ENCODE results near the gene PLCG2.

The PLCG2 gene

DNA sequence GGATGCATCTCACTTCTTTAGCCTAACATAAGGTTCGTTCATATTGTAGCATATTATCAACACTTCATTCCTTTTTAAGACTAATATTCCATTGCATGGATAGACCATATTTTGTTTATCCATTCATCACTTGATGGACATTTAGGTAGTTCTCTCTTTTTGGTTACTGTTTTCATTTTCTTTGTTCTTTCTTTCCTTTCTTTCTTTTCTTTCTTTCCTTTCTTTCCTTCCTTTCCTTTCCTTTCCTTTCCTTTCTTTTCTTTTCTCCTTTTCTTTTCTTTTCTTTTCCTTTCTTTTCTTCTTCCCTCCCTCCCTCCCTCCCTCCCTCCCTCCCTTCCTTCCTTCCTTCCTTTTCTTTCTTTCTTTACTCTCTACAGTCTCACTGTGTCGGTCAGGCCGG is 24.2 kb downstream of the PLCG2 start:
- H3K4me3 ChIP-seq (ENCODE audit: low read depth, low read length), result no peak overlapping the region
- no peaks in the 10 kb centered on the region for H3K36me3 ChIP-seq (ENCODE audit: insufficient read depth, low read length)
- H3K27me3 ChIP-seq (ENCODE audit: insufficient read depth, low read length), result peaks cover 9% of the 10 kb centered on the region; the same call in 1 of the 2 replicates
- no peaks in the 10 kb centered on the region for H3K4me1 ChIP-seq (ENCODE audit: control insufficient read depth, insufficient read depth, low read length, unreplicated experiment)
- no peak overlapping the region for H2AFZ ChIP-seq (ENCODE audit: low read length, unreplicated experiment)
- H3K79me2 ChIP-seq (ENCODE audit: control insufficient read depth, insufficient read depth, low read length, unreplicated experiment), result no peaks in the 10 kb centered on the region
- no peak overlapping the region for H3K27ac ChIP-seq (ENCODE audit: low read depth, low read length)

DNA sequence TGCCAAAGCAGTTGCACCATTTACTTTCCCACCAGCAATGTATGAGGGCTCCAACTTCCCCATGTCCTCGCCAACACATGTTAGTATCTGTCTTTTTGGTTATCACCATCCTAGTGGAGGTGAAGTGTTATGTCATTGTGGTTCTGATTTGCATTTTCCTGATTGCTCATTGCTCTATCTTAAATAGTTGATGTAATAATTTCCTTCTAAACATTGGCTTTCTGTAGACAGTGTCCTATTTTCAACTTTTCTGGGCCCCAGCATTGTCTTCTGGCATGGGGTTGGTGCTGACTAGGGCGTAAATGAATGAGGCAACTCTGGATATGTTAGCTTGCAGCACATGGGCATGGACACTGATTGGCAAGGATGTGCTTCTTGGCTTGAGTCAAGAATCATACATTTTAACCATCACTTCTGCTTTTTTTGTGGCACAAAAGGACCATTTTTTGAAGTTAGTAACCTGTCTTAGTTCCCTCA is 25.1 kb downstream of the PLCG2 start:
- Histone ChIP-seq H2AFZ (ENCODE audit: low read length, unreplicated experiment) (no peak overlapping the region), H3K4me3 (ENCODE audit: low read depth, low read length) (no peak overlapping the region), H3K27ac (ENCODE audit: low read depth, low read length) (no peak overlapping the region)

DNA sequence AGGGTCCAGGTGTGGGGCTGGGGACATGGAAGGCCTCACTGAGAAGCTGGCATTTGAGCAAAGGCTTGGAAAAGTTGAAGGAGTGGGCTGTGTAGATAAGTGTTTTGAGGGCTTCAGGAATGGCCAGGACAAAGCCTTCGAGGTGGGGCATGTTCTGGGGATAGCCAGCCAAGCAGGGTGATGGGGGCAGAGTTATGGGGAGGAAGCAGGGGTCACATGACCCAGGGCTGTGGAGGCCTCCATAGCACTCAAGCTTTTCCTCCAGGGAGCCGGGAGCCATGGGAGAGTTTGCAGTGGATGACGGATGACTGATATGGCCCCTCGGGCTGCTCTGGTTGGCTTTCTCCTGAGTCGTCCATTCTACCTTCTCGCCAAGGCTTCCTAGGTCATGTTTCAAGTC is 27.6 kb downstream of the PLCG2 start:
- Histone ChIP-seq H3K79me2 (ENCODE audit: control insufficient read depth, insufficient read depth, low read length, unreplicated experiment) (no peaks in the 10 kb centered on the region), H3K36me3 (ENCODE audit: insufficient read depth, low read length) (no peaks in the 10 kb centered on the region), H3K4me3 (ENCODE audit: low read depth, low read length) (no peak overlapping the region), H3K4me1 (ENCODE audit: control insufficient read depth, insufficient read depth, low read length, unreplicated experiment) (no peaks in the 10 kb centered on the region), H3K27me3 (ENCODE audit: insufficient read depth, low read length) (peaks cover 5% of the 10 kb centered on the region; the same call in 1 of the 2 replicates), H2AFZ (ENCODE audit: low read length, unreplicated experiment) (no peak overlapping the region), H3K27ac (ENCODE audit: low read depth, low read length) (no peak overlapping the region)

More for the DNA sequence above, 25.1 kb downstream of the PLCG2 start:
- no peaks in the 10 kb centered on the region for H3K36me3 ChIP-seq (ENCODE audit: insufficient read depth, low read length)
- no peaks in the 10 kb centered on the region for H3K79me2 ChIP-seq (ENCODE audit: control insufficient read depth, insufficient read depth, low read length, unreplicated experiment)
- H3K27me3 ChIP-seq (ENCODE audit: insufficient read depth, low read length), result peaks cover 9% of the 10 kb centered on the region; the same call in 1 of the 2 replicates
- H3K4me1 ChIP-seq (ENCODE audit: control insufficient read depth, insufficient read depth, low read length, unreplicated experiment), result no peaks in the 10 kb centered on the region

DNA sequence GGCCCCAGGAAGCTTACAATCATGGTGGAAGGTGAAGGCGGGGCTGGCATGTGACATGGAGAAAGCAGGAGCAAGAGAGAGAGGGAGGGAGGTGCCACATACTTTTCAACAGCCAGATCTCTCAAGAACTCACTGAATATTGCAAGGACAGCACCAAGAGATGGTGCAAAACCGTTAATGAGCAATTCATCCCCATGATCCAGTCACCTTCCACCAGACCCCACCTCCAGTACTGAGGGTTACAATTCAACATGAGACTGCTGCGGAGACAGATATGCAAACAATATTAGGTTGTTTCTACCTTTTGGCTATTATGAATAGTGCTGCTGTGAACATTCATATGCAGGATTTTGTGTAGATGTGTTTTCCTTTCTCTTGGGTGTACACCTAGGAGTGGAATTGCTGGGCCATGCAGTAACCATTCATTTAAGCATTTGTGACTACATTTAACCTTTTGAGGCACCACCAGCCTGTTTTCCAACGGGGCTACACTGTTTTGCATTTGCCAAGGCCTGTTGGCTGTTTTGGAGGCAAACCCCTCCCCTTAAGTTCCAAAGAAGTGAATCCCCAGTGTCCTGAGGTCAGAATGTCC is 28.8 kb downstream of the PLCG2 start:
- Histone ChIP-seq H3K4me1 (ENCODE audit: control insufficient read depth, insufficient read depth, low read length, unreplicated experiment) (no peaks in the 10 kb centered on the region), H3K36me3 (ENCODE audit: insufficient read depth, low read length) (no peaks in the 10 kb centered on the region), H3K27ac (ENCODE audit: low read depth, low read length) (no peak overlapping the region), H3K79me2 (ENCODE audit: control insufficient read depth, insufficient read depth, low read length, unreplicated experiment) (no peaks in the 10 kb centered on the region), H2AFZ (ENCODE audit: low read length, unreplicated experiment) (no peak overlapping the region), H3K4me3 (ENCODE audit: low read depth, low read length) (no peak overlapping the region), H3K27me3 (ENCODE audit: insufficient read depth, low read length) (peaks cover 5% of the 10 kb centered on the region; the same call in 1 of the 2 replicates)

DNA sequence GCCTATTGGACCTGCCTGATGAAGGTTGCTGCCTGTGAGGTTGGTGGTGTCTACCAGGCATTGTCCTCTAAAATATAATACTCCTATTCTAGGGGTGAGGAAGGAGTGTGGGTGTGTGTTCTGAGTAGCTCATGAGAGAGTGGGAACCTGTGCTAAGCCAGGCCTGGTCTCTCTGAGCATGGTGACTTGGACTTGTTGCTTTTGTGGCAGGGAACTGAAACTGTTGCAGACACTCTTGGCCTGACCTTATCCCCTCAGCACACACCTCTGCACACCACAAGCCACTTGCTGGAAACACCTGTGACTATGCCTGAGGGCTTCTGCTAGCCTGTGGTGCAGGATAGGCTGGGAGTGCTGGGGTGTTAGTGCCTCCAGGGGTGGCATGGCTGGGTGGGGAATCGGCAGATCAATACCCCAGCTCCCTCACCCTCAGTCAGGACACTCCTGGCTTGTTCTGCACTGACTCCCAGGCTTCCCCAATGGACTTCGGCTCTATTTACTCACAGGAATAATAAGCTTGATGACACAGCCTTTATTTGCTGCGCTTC is 29.9 kb downstream of the PLCG2 start:
- Histone ChIP-seq H2AFZ (ENCODE audit: low read length, unreplicated experiment) (no peak overlapping the region), H3K4me3 (ENCODE audit: low read depth, low read length) (no peak overlapping the region), H3K4me1 (ENCODE audit: control insufficient read depth, insufficient read depth, low read length, unreplicated experiment) (no peaks in the 10 kb centered on the region), H3K27me3 (ENCODE audit: insufficient read depth, low read length) (peaks cover 11% of the 10 kb centered on the region), H3K27ac (ENCODE audit: low read depth, low read length) (no peak overlapping the region), H3K79me2 (ENCODE audit: control insufficient read depth, insufficient read depth, low read length, unreplicated experiment) (no peaks in the 10 kb centered on the region), H3K36me3 (ENCODE audit: insufficient read depth, low read length) (no peaks in the 10 kb centered on the region)

DNA sequence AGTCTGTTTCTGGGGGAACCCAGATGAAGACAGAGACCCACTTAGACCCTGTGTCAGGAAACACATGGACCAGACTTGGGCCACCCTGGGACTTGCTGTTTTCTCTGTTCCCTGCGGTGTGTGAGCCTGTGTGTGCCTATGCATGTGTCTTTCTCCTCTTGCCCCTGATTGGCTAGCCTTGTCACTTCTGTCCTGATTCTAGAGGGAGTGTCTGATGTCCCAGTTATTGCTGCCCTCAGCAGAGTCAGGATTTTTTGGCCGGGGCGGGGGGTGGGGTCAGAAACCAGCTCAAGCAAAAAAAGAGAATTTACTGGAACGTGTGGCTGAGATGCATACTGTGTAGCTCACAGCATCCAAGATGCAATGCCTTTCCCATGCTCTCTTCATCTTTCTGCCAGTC is 30.5 kb downstream of the PLCG2 start:
- H2AFZ ChIP-seq (ENCODE audit: low read length, unreplicated experiment), result no peak overlapping the region
- no peaks in the 10 kb centered on the region for H3K36me3 ChIP-seq (ENCODE audit: insufficient read depth, low read length)
- H3K79me2 ChIP-seq (ENCODE audit: control insufficient read depth, insufficient read depth, low read length, unreplicated experiment), result no peaks in the 10 kb centered on the region
- no peak overlapping the region for H3K4me3 ChIP-seq (ENCODE audit: low read depth, low read length)
- H3K27me3 ChIP-seq (ENCODE audit: insufficient read depth, low read length), result peaks cover 17% of the 10 kb centered on the region
- H3K27ac ChIP-seq (ENCODE audit: low read depth, low read length), result no peak overlapping the region
- no peaks in the 10 kb centered on the region for H3K4me1 ChIP-seq (ENCODE audit: control insufficient read depth, insufficient read depth, low read length, unreplicated experiment)

DNA sequence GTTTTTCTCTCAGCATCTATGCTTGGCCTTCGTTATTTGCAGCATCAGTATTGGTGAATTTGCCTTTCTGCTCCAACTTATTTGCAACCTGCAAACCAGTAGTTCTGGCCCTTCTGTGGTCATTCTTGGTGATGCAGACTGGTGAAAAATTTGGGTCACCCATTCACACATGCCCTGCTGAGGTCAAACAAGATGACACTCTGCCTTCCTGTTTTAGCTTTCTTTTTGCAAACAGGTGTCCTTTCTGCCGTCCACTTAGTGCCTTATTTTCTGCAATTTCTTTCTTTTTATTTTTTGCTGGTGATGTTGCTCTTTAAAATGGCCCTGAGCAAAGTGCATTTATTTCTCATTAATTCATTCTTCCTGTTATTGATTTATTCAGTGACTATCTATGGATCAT is 31.3 kb downstream of the PLCG2 start:
- H2AFZ ChIP-seq (ENCODE audit: low read length, unreplicated experiment), result no peak overlapping the region
- H3K36me3 ChIP-seq (ENCODE audit: insufficient read depth, low read length), result no peaks in the 10 kb centered on the region
- no peak overlapping the region for H3K4me3 ChIP-seq (ENCODE audit: low read depth, low read length)
- no peaks in the 10 kb centered on the region for H3K4me1 ChIP-seq (ENCODE audit: control insufficient read depth, insufficient read depth, low read length, unreplicated experiment)
- H3K79me2 ChIP-seq (ENCODE audit: control insufficient read depth, insufficient read depth, low read length, unreplicated experiment), result no peaks in the 10 kb centered on the region
- peaks cover 18% of the 10 kb centered on the region for H3K27me3 ChIP-seq (ENCODE audit: insufficient read depth, low read length)
- no peak overlapping the region for H3K27ac ChIP-seq (ENCODE audit: low read depth, low read length)

DNA sequence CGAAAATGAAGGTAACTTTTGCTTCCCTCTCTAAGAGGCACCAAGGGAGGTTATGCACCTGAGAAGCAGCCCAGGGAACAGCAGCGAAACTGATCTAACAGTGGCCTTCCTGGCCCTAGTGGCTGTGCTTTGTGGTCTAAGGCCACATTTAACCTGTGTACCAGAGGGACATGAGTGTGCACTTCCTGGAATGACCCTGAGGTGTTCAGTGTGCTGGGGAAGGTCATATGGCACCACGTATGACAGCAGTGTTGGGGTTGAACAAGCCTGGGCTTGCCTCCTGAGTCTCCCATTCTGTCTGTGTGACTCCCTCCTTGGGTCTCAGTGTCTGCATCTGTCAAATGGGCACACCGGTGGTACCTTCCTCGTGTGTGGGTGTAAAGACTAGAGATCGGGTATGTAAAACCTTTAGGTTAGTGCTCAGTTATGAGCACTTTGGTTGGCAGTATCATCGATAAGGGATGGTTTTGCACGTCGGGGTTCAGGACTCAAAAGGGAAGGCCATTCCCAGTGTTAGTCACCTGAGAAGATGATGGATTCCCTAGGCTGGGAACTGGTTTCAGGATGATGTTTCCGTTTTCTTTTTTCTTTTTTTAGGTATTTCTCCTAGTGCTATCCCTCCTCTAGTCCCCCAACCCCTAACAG is 31.9 kb downstream of the PLCG2 start:
- Histone ChIP-seq H3K27ac (ENCODE audit: low read depth, low read length) (no peak overlapping the region), H3K36me3 (ENCODE audit: insufficient read depth, low read length) (no peaks in the 10 kb centered on the region), H3K4me3 (ENCODE audit: low read depth, low read length) (no peak overlapping the region)

DNA sequence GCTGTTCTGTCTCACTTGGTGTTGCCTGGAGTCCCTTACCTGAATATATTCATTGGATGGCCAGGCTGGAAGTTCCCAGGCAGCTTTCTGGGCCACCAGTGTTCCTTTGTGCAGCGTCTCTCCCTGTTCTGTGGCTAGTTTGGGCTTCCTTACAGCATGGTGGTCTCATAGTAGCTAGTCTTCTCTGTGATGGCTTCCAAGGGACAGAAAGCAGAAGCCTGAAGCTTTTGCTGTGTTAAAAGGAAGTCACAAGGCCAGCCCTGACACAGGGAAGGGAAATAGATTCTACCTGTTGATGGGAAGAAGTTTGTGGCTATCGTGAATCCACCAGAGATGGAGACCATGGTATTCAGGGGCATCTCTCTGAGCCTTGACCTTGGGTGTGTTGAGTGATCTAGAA is 34.6 kb downstream of the PLCG2 start:
- Histone ChIP-seq H3K27me3 (ENCODE audit: insufficient read depth, low read length) (peaks cover 14% of the 10 kb centered on the region), H3K79me2 (ENCODE audit: control insufficient read depth, insufficient read depth, low read length, unreplicated experiment) (no peaks in the 10 kb centered on the region), H3K4me1 (ENCODE audit: control insufficient read depth, insufficient read depth, low read length, unreplicated experiment) (no peaks in the 10 kb centered on the region), H2AFZ (ENCODE audit: low read length, unreplicated experiment) (no peak overlapping the region), H3K4me3 (ENCODE audit: low read depth, low read length) (no peak overlapping the region), H3K27ac (ENCODE audit: low read depth, low read length) (no peak overlapping the region), H3K36me3 (ENCODE audit: insufficient read depth, low read length) (no peaks in the 10 kb centered on the region)

More for the DNA sequence above, 31.9 kb downstream of the PLCG2 start:
- Histone ChIP-seq H3K79me2 (ENCODE audit: control insufficient read depth, insufficient read depth, low read length, unreplicated experiment) (no peaks in the 10 kb centered on the region), H3K27me3 (ENCODE audit: insufficient read depth, low read length) (peaks cover 18% of the 10 kb centered on the region), H2AFZ (ENCODE audit: low read length, unreplicated experiment) (no peak overlapping the region), H3K4me1 (ENCODE audit: control insufficient read depth, insufficient read depth, low read length, unreplicated experiment) (no peaks in the 10 kb centered on the region)

DNA sequence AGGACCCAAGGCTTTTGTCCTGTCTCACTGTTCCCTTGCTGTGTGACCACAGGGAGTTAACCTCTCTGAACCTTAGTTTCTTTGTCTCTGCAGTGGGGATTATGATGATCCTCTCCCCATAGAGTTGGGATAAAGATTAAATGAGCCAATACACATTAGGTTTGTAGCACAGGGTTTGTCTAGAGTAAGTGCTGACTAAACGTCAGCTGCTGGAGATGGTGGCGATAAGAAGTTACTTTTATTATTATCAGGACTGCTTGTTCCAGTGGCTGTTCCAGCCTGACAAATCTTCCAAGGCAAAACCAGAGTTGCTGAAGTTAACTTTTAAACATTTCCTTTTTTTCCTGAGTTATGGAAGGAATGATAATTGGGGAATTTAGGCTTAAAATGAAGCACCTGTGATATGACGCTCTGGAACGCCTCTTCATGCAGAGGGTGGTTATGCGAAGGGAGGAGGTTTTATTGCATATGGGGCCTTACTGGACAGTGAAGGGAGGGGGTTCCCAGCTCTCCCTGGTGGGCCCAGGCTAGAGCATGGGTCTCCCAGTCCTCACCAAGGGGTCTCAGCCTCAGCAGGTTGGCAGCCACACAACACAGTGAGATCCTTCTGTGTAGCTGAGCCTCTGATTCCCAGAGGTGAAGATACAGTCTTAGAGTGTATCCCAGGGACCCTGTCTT is 35.8 kb downstream of the PLCG2 start:
- no peaks in the 10 kb centered on the region for H3K79me2 ChIP-seq (ENCODE audit: control insufficient read depth, insufficient read depth, low read length, unreplicated experiment)

More for the DNA sequence above, 35.8 kb downstream of the PLCG2 start:
- Histone ChIP-seq H3K4me1 (ENCODE audit: control insufficient read depth, insufficient read depth, low read length, unreplicated experiment) (no peaks in the 10 kb centered on the region), H3K27me3 (ENCODE audit: insufficient read depth, low read length) (peaks cover 14% of the 10 kb centered on the region), H3K27ac (ENCODE audit: low read depth, low read length) (no peak overlapping the region), H3K4me3 (ENCODE audit: low read depth, low read length) (no peak overlapping the region), H3K36me3 (ENCODE audit: insufficient read depth, low read length) (no peaks in the 10 kb centered on the region), H2AFZ (ENCODE audit: low read length, unreplicated experiment) (no peak overlapping the region)
